ENCODE measurements around the gene PVALEF. TPM values are rescaled to one million over a fixed set of nuclear protein-coding genes. Genes with fewer than 3 reads are reported as not detected.
"Not testable (repeated sequence)": the region's sequence is repeated elsewhere in the genome, so short reads cannot be mapped to it uniquely, and the experiment has no call there.

The PVALEF gene
- total and polyA plus RNA-seq, 2 donors (not counting 3 experiments of a cell fraction or from before 2014, with no cell fraction given): not detected

DNA sequence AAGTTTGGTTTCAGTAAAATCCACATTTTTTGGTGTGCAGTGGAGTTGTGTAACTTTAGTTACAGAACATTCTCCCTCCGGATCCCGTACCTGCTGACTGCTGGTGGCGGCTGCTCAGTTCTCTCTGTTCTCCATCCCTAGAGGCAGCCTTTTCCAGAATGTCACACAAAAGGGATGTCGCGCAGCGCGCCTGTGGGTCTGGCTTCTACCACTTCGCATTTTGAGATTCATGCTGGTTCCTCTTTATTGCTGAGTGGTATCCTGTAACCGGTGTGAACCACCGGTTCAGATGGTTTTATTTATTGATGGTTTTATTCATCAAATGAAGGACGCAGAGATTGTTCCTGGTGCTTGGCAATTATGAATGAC is 58.4 kb downstream of the PVALEF start:
- Histone ChIP-seq H2AFZ (ENCODE audit: low read depth, low read length) (peak overlapping the region; percentile 97), H3K27ac (ENCODE audit: insufficient read depth, low read depth, low read length) (no peak overlapping the region), H3K4me2 (ENCODE audit: insufficient read depth, low read length) (peak overlapping the region; percentile 76), H3K27me3 (ENCODE audit: control insufficient read depth in 2 of 2, insufficient read depth in 2 of 2, low read length in 2 of 2) (no peaks in the 10 kb centered on the region), H3K36me3 (ENCODE audit: control insufficient read depth in 2 of 2, extremely low read depth in 1 of 2, insufficient read depth in 2 of 2, low read length in 2 of 2) (peaks cover 0 to 2% of the 10 kb centered on the region in 2 experiments), H3K9me1 (replicated peaks; ENCODE audit: control insufficient read depth, extremely low read depth, insufficient read depth, low read length) (no peaks in the 10 kb centered on the region), H3K4me3 (replicated peaks in 1 of 3; ENCODE audit: insufficient read depth in 1 of 3, low read depth in 1 of 3, low read length in 3 of 3) (peak overlapping the region in 2 of 3 experiments; percentile 10 to 32), H3K9ac (replicated peaks; ENCODE audit: extremely low read depth, insufficient read depth, low read length) (no peak overlapping the region), H4K20me1 (replicated peaks; ENCODE audit: control insufficient read depth, extremely low read depth, insufficient read depth, low read length) (no peaks in the 10 kb centered on the region), H3K9me3 (replicated peaks; ENCODE audit: control insufficient read depth, insufficient read depth, low read length) (no peaks in the 10 kb centered on the region), H3K4me1 (ENCODE audit: control insufficient read depth, extremely low read depth, insufficient read depth, low read length) (peaks cover 14% of the 10 kb centered on the region), H3K79me2 (ENCODE audit: control insufficient read depth, insufficient read depth, low read length) (peaks cover 5% of the 10 kb centered on the region)
- no TSS peak for BruUV-seq (replicated peaks)
- ChIA-PET CTCF (interaction anchor here (0.9 to 1.0 kb wide), 2 partner anchors 15 to 81 kb away, joined by 3 to 5 read pairs; partner anchors contain the start of genes NDUFAF8 and TEPSIN), POLR2A (no interaction called here)
- TF ChIP-seq POLR2AphosphoS5 (IDR thresholded peaks at IDR 0.05; ENCODE audit: insufficient read depth, low read depth, low read length): no peak
- TF ChIP-seq, protein P1, sequence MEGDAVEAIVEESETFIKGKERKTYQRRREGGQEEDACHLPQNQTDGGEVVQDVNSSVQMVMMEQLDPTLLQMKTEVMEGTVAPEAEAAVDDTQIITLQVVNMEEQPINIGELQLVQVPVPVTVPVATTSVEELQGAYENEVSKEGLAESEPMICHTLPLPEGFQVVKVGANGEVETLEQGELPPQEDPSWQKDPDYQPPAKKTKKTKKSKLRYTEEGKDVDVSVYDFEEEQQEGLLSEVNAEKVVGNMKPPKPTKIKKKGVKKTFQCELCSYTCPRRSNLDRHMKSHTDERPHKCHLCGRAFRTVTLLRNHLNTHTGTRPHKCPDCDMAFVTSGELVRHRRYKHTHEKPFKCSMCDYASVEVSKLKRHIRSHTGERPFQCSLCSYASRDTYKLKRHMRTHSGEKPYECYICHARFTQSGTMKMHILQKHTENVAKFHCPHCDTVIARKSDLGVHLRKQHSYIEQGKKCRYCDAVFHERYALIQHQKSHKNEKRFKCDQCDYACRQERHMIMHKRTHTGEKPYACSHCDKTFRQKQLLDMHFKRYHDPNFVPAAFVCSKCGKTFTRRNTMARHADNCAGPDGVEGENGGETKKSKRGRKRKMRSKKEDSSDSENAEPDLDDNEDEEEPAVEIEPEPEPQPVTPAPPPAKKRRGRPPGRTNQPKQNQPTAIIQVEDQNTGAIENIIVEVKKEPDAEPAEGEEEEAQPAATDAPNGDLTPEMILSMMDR (IDR thresholded peaks at IDR 0.05; ENCODE audit: extremely low read depth in 1 of 2, insufficient read depth in 1 of 2, low read depth in 1 of 2, low read length in 2 of 2): no peak
- TF ChIP-seq FOS (IDR thresholded peaks at IDR 0.05; ENCODE audit: borderline replicate concordance, insufficient read depth, low read length): no peak
- no peak for TF ChIP-seq EZH2 (IDR thresholded peaks at IDR 0.05; ENCODE audit: borderline replicate concordance, low read depth, low read length, severe bottlenecking)
- TF ChIP-seq, protein P2, sequence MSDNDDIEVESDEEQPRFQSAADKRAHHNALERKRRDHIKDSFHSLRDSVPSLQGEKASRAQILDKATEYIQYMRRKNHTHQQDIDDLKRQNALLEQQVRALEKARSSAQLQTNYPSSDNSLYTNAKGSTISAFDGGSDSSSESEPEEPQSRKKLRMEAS (IDR thresholded peaks at IDR 0.05; ENCODE audit: insufficient read depth, insufficient read length): no peak
- no peak for TF ChIP-seq JUN (IDR thresholded peaks at IDR 0.05; ENCODE audit: borderline replicate concordance, insufficient read depth, insufficient read length, low read depth)
- no peak for TF ChIP-seq POLR2A (IDR thresholded peaks at IDR 0.05; ENCODE audit: low read depth, low read length)
- TF ChIP-seq MYC (IDR thresholded peaks at IDR 0.05; ENCODE audit: low read depth, low read length): no peak
- no peak for TF ChIP-seq GATA2 (IDR thresholded peaks at IDR 0.05; ENCODE audit: insufficient read depth, insufficient read length, low read depth, low read length)
- FAIRE-seq (peak; percentile 57), DNase-seq (ENCODE audit: low read depth, low spot score) (no peak)
- intact Hi-C loops (cut with micrococcal nuclease): loop anchor here (1.0 to 5.0 kb wide), 3 partner anchors 16 to 191 kb away; partner anchors contain the start of genes NDUFAF8 and TEPSIN
- dilution Hi-C loops (cut with MboI; ENCODE audit: extremely low pct_ligation_motif_present, low sequenced_read_pairs): no loop called here

DNA sequence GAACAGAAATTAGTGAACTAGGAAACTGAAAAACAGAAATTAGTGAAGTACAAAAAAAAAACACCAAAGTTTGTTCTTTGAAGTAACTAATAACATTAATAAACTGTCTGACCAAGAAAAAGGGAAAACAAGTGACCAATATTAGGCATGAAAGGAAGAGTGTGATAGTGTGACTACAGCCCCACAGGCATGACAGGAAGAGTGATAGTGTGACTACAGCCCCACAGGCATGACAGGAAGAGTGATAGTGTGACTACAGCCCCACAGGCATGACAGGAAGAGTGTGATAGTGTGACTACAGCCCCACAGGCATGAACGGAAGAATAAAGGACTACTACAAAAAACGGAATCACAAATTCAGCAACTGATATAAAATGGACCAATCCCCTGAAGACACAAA is 62.3 kb downstream of the PVALEF start:
- BruUV-seq (replicated peaks); POLR2A ChIA-PET; H3K9me1 ChIP-seq (replicated peaks; ENCODE audit: control insufficient read depth, extremely low read depth, insufficient read depth, low read length); H3K27me3 ChIP-seq (ENCODE audit: control insufficient read depth in 2 of 2, insufficient read depth in 2 of 2, low read length in 2 of 2); H3K9ac ChIP-seq (replicated peaks; ENCODE audit: extremely low read depth, insufficient read depth, low read length); H3K27ac ChIP-seq (ENCODE audit: insufficient read depth, low read depth, low read length); DNase-seq (ENCODE audit: low read depth, low spot score); H3K4me1 ChIP-seq (ENCODE audit: control insufficient read depth, extremely low read depth, insufficient read depth, low read length); H3K4me2 ChIP-seq (ENCODE audit: insufficient read depth, low read length); dilution Hi-C loops (cut with MboI; ENCODE audit: extremely low pct_ligation_motif_present, low sequenced_read_pairs); FAIRE-seq; H3K4me3 ChIP-seq (replicated peaks in 1 of 3; ENCODE audit: insufficient read depth in 1 of 3, low read depth in 1 of 3, low read length in 3 of 3); intact Hi-C loops (cut with micrococcal nuclease); H4K20me1 ChIP-seq (replicated peaks; ENCODE audit: control insufficient read depth, extremely low read depth, insufficient read depth, low read length); H3K79me2 ChIP-seq (ENCODE audit: control insufficient read depth, insufficient read depth, low read length); H2AFZ ChIP-seq (ENCODE audit: low read depth, low read length); H3K9me3 ChIP-seq (replicated peaks; ENCODE audit: control insufficient read depth, insufficient read depth, low read length): not testable (repeated sequence)
- peaks cover 0 to 27% of the 10 kb centered on the region in 2 experiments for H3K36me3 ChIP-seq (ENCODE audit: control insufficient read depth in 2 of 2, extremely low read depth in 1 of 2, insufficient read depth in 2 of 2, low read length in 2 of 2)
- CTCF ChIA-PET: interaction anchor here (1.1 kb wide), 1 partner anchor 85 kb away, joined by 7 read pairs; no protein-coding TSS in a partner anchor
